GM12873 (cell line): Measurements from ENCODE around the gene SF3B1.

ENCODE experiments used
- CTCF ChIP-seq: IDR thresholded peaks from 2 replicates; pipeline ENCODE4 v1.5.1; 2012; ENCODE audit warnings: low read depth, mild to moderate bottlenecking, moderate library complexity, low read length, control low read depth; ENCODE audit not compliant: insufficient read depth; ENCODE audit errors: missing control alignments

SF3B1 gene

GRCh38 chr2:197340591-197340990, 94.2 kb downstream of the SF3B1 start:
- TF ChIP-seq CTCF = no peak
